ENCODE data around the gene SLC25A23.

Gene SLC25A23

GRCh38 chr19:6424939-6425731 lies 34.5 kb downstream of the SLC25A23 start:
- peak overlapping the region; percentile 74 for H3K27ac ChIP-seq

GRCh38 chr19:6424195-6424938 lies 35.2 kb downstream of the SLC25A23 start, which contains the start of gene KHSRP:
Gene KHSRP, minus strand, starts transcription at chr19:6424811. Its CDS starts 110 bp downstream, at chr19:6424701.
- no peak for TF ChIP-seq CTCF (conservative IDR thresholded peaks at IDR 0.05)
- peak within 1 kb of the TSS; percentile 74 for H3K27ac ChIP-seq

More at GRCh38 chr19:6424939-6425731, 34.5 kb downstream of the SLC25A23 start:
- TF ChIP-seq CTCF (conservative IDR thresholded peaks at IDR 0.05), result no peak

GRCh38 chr19:6423499-6424194 lies 35.9 kb downstream of the SLC25A23 start:
- peak overlapping the region; percentile 74 for H3K27ac ChIP-seq
- no peak for TF ChIP-seq CTCF (conservative IDR thresholded peaks at IDR 0.05)

GRCh38 chr19:6421075-6422014 lies 38.2 kb downstream of the SLC25A23 start:
- H3K27ac ChIP-seq, result no peak overlapping the region
- TF ChIP-seq CTCF (conservative IDR thresholded peaks at IDR 0.05), result no peak

GRCh38 chr19:6418562-6418932 lies 41.0 kb downstream of the SLC25A23 start:
- no peak overlapping the region for H3K27ac ChIP-seq
- TF ChIP-seq CTCF (conservative IDR thresholded peaks at IDR 0.05), result no peak

GRCh38 chr19:6417713-6418561 lies 41.7 kb downstream of the SLC25A23 start:
- no peak overlapping the region for H3K27ac ChIP-seq
- TF ChIP-seq CTCF (conservative IDR thresholded peaks at IDR 0.05), result peak; percentile 49
